ENCODE data around the gene NAALADL2.

GRCh38 chr3:175456466-175456865 lies 597.3 kb downstream of the NAALADL2 start:
- TF ChIP-seq POLR2AphosphoS5 (IDR thresholded peaks at IDR 0.05) (no peak), POLR2A (IDR thresholded peaks at IDR 0.05; ENCODE audit: low read depth) (no peak), CTCF (IDR thresholded peaks at IDR 0.05) (no peak)
